Activated T-cell treated with anti-CD3 and anti-CD28 coated beads for 48 hours (primary cell): ENCODE results near the gene PTPRJ.
"Not testable (repeated sequence)": the region's sequence is repeated elsewhere in the genome, so short reads cannot be mapped to it uniquely, and the experiment has no call there.

Source experiments
- DNase-seq: peaks from one replicate; pipeline ENCODE4 v3.0.0-alpha.2; 2020; ENCODE audit warnings: low read depth

PTPRJ gene

DNA sequence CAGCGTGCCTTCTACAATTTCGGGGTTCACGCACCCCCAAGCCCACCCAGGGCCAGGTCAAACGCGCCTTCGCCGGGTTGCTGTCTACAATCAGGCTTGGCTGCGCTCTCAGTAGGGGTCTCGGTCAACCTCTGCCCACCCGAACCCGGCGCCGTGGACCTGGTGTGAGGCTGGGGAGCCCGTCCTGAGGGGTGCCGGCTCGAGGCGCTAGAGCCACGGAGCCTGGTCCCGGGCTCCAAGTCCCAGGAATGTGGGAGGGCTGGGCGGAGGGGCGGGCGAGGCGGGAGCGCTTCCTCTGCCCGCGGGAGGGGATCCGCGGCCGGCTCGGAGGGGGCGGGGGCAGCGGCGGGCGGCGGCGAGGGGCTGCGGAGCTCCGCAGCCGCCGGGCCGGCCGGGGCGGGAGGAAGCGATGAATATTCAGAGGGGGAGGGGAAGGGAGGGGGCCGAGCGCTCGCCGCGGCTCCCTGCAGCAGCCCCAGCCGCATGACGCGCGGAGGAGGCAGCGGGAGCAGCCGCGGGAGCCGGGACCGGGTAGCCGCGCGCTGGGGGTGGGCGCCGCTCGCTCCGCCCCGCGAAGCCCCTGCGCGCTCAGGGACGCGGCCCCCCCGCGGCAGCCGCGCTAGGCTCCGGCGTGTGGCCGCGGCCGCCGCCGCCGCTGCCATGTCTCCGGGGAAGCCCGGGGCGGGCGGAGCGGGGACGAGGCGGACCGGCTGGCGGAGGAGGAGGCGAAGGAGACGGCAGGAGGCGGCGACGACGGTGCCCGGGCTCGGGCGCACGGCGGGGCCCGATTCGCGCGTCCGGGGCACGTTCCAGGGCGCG is at the start of gene PTPRJ:
TSS of gene PTPRJ (plus strand) at position 472 of the 819 bp plus-strand sequence. CDS start 354 bp downstream, outside the sequence.
- DNase-seq: peak; percentile 47

DNA sequence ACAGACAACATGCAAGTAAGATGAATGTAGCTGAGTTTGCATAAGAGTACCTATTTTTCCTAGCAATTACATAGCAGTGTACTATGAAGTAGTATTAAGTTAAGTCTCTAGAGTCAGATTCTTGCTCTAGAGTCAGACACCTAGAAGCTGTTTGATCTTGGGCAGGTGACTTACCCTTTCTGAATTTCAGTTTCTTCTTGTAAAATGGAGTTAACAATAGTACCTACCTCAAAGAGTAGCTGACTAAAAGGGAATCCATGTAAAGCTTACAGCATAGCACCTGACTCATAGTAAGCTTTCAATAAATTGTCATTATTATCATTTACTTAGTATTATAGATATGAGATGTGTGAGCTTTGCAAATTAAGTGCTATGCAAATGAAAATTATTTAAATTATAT is 47.8 kb upstream of the PTPRJ start:
- no peak for DNase-seq

DNA sequence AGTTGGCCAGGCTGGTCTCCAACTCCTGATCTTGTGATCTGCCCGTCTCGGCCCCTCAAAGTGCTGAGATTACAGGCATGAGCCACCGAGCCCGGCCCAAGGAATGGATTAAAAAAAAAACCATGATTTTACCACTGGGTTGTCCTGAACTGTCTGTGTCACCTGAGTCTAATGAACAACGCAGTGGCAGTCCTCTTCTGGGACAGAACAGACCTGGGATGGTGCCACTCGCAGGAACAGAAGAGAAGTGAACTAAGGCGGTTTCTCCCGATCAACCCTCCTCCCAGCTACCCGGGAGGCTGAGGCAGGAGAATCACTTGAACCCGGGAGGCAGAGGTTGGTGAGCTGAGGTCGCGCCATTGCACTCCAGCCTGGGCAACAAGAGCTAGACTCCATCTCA is 46.6 kb upstream of the PTPRJ start:
- DNase-seq: not testable (repeated sequence)

GRCh38 chr11:47938791-47939560 is 41.4 kb upstream of the PTPRJ start:
- DNase-seq: no peak

- DNase-seq: no peak
Measured at GRCh38 chr11:47940904-47941649, 39.3 kb upstream of the PTPRJ start.

DNA sequence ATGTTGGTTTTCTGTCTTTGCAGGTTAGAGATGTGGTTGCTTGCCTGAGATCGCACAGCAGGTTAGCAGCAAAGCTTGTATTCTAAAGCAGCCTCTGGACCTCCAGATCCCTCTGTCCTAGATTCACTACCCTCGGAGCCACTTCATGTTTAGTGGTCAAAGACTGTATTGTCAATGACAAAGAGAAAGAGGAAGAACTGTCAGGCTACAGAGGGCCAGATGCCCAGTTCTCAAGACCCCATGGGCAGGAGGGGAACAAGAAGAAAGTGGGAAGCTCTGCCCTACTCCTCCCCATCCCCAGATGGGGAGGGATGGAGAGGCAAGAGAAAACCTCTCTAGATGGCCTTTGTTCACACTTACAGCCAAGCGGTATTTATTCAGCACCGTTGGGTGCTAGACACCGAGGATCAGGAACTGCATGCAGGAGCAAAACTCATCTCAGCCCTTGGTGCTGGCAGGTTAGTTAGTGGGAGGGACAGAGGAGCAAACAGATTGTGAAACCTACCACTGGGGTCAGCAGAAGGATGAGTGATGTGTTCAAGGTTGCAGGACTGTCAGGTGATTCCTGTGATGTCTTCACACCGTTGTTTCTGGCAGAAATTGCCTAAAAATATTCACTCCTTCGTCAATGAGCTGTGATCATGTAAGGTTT is 38.3 kb upstream of the PTPRJ start:
- no peak for DNase-seq

- DNase-seq: no peak
Measured at GRCh38 chr11:47943721-47944586, 36.4 kb upstream of the PTPRJ start.

GRCh38 chr11:47944632-47945031 is 35.7 kb upstream of the PTPRJ start:
- no peak for DNase-seq

DNA sequence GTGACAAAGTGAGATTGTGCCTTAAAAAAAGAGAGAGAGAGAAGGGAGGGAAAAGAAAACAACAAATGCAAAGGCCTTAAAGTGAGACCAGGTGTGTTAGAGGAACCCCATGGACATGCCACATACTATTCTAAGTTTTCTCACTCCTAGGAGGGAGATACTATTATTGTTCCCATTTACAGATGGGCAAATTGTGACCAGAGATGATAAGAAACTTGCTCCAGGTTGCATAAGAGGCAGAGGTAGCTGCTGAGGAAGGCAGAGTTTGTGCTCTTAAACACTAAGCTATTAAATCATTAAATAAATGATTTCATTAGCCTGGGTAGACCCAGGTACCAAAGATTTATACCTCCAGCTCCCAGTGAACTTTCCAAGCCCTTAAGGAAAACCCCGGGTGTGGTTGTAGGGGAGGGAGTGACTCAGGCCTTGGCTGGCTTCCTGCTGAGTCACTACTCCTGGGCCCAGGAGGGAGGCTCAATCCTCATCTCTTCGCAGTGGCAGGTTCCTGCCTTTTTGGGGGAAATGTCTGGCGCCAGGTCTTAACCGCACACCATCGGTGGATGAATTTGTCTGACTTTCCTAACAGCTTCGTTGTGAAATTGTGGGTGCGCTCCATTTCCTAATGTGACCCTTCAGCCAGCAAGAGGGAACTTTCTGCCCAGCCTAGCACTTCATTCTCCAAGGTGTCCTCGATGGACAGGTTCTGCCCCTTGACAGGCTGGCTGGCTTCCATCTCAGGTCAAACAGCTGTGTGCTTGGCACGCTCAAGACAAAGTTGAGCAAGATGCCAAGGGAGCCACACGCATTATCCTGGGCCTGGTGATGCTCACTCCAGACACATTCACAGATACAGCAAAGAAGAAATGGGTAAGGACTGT is 33.4 kb upstream of the PTPRJ start:
- no peak for DNase-seq

DNA sequence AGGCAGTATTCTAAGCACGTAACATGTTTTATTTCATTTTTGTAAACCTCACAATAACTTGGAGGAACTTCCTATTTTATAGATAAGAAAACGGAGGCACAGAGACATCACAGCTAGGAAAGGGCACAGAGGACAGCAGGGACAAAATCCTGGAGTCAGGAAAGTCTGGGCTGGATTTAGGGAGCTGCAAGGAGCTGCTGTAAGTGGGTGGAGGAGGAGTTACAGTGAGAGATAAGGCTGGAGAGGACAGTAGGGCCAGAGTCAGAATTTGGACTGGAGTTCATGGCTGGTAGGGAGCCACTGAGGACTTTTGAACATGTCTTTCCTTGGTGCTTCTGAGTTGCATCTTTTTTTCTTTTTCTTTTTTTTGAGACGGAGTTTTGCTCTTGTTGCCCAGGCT is 32.2 kb upstream of the PTPRJ start:
- no peak for DNase-seq

DNA sequence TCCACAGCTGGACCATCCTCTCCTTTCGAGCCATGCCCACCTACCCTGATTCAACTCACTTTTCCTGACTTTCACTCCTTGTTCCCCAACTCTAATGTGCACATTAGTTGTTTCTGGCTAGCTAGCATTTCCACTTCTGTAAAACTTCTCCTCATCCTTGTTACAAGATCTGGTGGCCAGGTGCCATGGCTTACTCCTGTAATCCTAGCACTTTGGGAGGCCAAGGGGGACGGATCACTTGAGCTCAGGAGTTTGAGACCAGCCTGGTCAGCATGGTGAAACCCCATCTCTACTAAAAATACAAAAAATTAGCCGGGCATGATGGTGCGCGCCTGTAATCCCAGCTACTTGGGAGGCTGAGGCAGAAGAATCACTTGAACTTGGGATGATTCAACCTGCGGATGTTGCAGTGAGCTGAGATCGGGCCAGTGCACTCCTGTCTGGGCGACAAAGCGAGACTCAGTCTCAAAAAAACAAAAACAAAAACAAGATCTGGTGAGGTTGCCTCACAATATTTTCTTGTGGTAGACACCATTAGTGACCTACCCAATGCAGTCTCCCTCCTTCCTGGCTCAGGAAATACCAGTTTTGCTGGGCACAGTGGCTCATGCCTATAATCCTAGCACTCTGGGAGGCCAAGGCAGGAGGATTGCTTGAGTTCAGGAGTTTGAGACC is 31.2 kb upstream of the PTPRJ start:
- not testable (repeated sequence) for DNase-seq

GRCh38 chr11:47950396-47950795 is 30.0 kb upstream of the PTPRJ start:
- peak; percentile 35 for DNase-seq

- DNase-seq: not testable (repeated sequence)
Measured at GRCh38 chr11:47951504-47951903, 28.9 kb upstream of the PTPRJ start.

GRCh38 chr11:47955061-47955755 is 25.2 kb upstream of the PTPRJ start:
- DNase-seq: no peak

DNA sequence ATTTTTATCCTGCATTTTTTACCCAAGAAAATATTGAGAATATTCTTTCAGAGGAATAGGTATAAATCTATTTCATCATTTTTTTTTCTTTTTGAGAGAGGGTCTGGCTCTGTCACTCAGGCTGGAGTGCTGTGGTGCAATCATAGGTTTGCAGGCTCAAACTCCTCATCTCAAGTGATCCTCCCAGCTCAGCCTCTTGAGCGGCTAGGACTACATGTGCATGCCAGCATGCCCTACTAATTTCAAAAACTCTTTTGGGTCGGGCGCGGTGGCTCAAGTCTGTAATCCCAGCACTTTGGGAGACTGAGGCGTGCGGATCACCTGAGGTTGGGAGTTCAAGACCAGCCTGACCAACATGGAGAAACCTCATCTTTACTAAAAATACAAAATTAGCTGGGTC is 20.3 kb upstream of the PTPRJ start:
- no peak for DNase-seq

DNA sequence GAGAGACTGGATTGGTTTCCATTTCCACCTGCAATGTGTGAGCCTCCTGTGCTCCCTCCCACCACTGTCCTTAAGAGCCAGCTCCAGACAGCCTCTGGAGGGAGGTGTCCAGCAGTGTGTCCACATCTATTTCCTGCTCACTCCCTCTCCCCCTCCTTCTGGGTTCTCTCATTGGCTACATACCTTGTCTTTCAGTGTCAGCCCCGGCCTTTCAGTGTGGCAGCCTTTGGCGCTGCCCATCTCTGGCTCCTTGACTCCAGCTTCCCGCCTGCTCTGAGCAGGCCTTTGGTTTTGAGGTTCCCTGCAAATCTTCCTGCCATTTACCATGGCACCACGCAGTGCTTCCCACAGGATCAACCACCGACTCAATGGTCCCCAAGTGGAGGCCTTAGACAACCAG is 19.0 kb upstream of the PTPRJ start:
- DNase-seq: no peak

DNA sequence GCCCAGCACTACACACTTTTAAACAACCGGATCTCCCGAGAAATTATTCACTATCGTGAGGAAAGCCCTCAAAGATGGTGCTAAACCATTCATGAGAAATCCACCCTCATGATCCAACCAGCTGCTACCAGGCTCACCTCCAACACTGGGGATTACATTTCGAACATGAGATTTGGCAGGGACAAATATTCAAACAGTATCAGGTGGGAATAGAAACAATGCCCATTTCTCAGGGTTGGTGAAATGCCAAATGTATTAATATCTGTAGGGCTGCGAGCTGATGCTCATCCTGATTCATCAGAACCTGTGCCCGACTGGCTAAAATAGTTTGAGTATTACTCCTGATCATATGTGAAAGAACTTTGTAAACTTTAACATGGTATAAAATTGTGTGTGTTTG is 15.8 kb upstream of the PTPRJ start:
- DNase-seq: no peak

GRCh38 chr11:47967577-47968525 is 12.5 kb upstream of the PTPRJ start:
- no peak for DNase-seq
